GM04503 (cell line): ENCODE results near the gene DENR.

Source experiments
- DNase-seq: peaks from one replicate; pipeline ENCODE4 v3.0.0-alpha.2; 2012; ENCODE audit warnings: low read depth

Gene DENR

GRCh38 chr12:122820138-122820537 is 67.5 kb downstream of the DENR start:
- DNase-seq: no peak
